A549 (cell line): ENCODE measurements around the gene PRADC1. TPM values are rescaled to one million over a fixed set of nuclear protein-coding genes. Genes with fewer than 3 reads are reported as not detected.

Experiments used
- ATAC-seq, 2 experiments: fragments of 200-7000 bp in 1 of 2; fragments of >200 bp in 1 of 2; cut with Nextera tagmentation in 1 of 2; cut with Tn5 transposase in 1 of 2; 3 replicates each; pipeline versions ENCODE4 v1.8.0 to v1.9.1; 2018 to 2020; ENCODE audit warnings: mild to moderate bottlenecking in 1 of 2, moderate library complexity in 1 of 2
- CTCF ChIA-PET: fragments of 300-600 bp; sonication (Branson Sonifier 250); formaldehyde crosslinking; extraction: SDS; loops from one replicate; lab custom pipeline; 2021; ENCODE audit warnings: antibody characterized with exemption, inconsistent platforms; lab: Yijun Ruan, JAX
- POLR2A ChIA-PET: fragments of 350-600 bp; formaldehyde crosslinking; extraction: SDS; loops from one replicate; lab custom pipeline; 2021; ENCODE audit warnings: antibody characterized with exemption, inconsistent platforms; lab: Yijun Ruan, JAX
- DNase-seq, 2 experiments: peaks; one replicate each; pipeline versions ENCODE4 v3.0.0 to v3.0.0-alpha.2; 2011 to 2016; ENCODE audit warnings: low read depth in 1 of 2, low spot score in 1 of 2
- FAIRE-seq: peaks from 2 replicates; lab custom pipeline; 2011; peaks lifted over from hg19 to GRCh38; lab: Jason Lieb, UNC
- H3K27ac ChIP-seq, 2 experiments: fragments of >200 bp; sonication (Bioruptor Twin); formaldehyde crosslinking; 3 replicates each; pipeline ENCODE4 v1.5.1; 2016 to 2017
- H3K4me1 ChIP-seq: fragments of >200 bp; sonication (Bioruptor Twin); formaldehyde crosslinking; 3 replicates; pipeline ENCODE4 v1.6.1; 2016
- H3K4me2 ChIP-seq: fragments of >200 bp; sonication (Bioruptor Twin); formaldehyde crosslinking; 3 replicates; pipeline ENCODE4 v1.6.1; 2016
- H3K4me3 ChIP-seq: fragments of >200 bp; sonication (Bioruptor Twin); formaldehyde crosslinking; 3 replicates; pipeline ENCODE4 v1.5.1; 2016
- H3K9me3 ChIP-seq: fragments of >200 bp; sonication (Bioruptor Twin); formaldehyde crosslinking; 3 replicates; pipeline ENCODE4 v1.6.1; 2016
- ATOH8 ChIP-seq: fragments of 250-450 bp; sonication (Bioruptor Pico); IDR thresholded peaks from 2 replicates; pipeline ENCODE4 v1.5.0; 2020; ENCODE audit warnings: low read depth, mild to moderate bottlenecking, moderate library complexity
- BHLHE40 ChIP-seq: IDR thresholded peaks from 2 replicates; pipeline ENCODE4 v1.6.1; 2012; ENCODE audit warnings: low read depth, low read length, inconsistent platforms
- CBX8 ChIP-seq: fragments of 200-600 bp; sonication (generic); IDR thresholded peaks from 2 replicates; pipeline ENCODE4 v1.6.1; 2016
- CEBPB ChIP-seq, 2 experiments: fragments of >200 bp in 1 of 2; sonication (Bioruptor Twin) in 1 of 2; formaldehyde crosslinking in 1 of 2; IDR thresholded peaks; 2 replicates each; pipeline ENCODE4 v1.6.1; 2012 to 2016
- CTCF ChIP-seq: fragments of >200 bp; sonication (Bioruptor Twin); formaldehyde crosslinking; IDR thresholded peaks from 3 replicates; pipeline ENCODE4 v1.5.1; 2016
- GATA3 ChIP-seq: IDR thresholded peaks from 2 replicates; pipeline ENCODE4 v1.6.1; 2012; ENCODE audit warnings: borderline replicate concordance
- HDAC2 ChIP-seq: fragments of 200-600 bp; sonication (generic); IDR thresholded peaks from 2 replicates; pipeline ENCODE4 v1.6.1; 2016
- HOXB13 ChIP-seq: fragments of 250-450 bp; sonication (Bioruptor Pico); IDR thresholded peaks from 2 replicates; pipeline ENCODE4 v1.5.0; 2020; ENCODE audit warnings: low read depth, mild to moderate bottlenecking, moderate library complexity
- HOXB5 ChIP-seq: fragments of 250-450 bp; sonication (Bioruptor Pico); IDR thresholded peaks from 2 replicates; pipeline ENCODE4 v1.5.0; 2020; ENCODE audit warnings: mild to moderate bottlenecking, moderate library complexity
- JUNB ChIP-seq: fragments of >200 bp; sonication (Bioruptor Twin); formaldehyde crosslinking; IDR thresholded peaks from 2 replicates; pipeline ENCODE4 v1.6.1; 2016
- KDM1A ChIP-seq: fragments of 200-600 bp; sonication (generic); IDR thresholded peaks from 2 replicates; pipeline ENCODE4 v1.6.1; 2016; ENCODE audit warnings: low read depth, mild to moderate bottlenecking
- MAX ChIP-seq: IDR thresholded peaks from 2 replicates; pipeline ENCODE4 v1.6.1; 2012
- MAZ ChIP-seq: fragments of 150-350 bp; IDR thresholded peaks from 2 replicates; pipeline ENCODE4 v1.6.1; 2014; ENCODE audit warnings: antibody characterized with exemption, low read depth, low read length, borderline replicate concordance
- NFE2L2 ChIP-seq: fragments of 150-350 bp; conservative IDR thresholded peaks from 2 replicates; pipeline ENCODE4 v1.6.1; 2014; ENCODE audit warnings: low read length
- NPAS2 ChIP-seq: fragments of 250-450 bp; sonication (Bioruptor Pico); IDR thresholded peaks from 2 replicates; pipeline ENCODE4 v1.8.0; 2022; ENCODE audit warnings: mild to moderate bottlenecking, moderate library complexity, borderline replicate concordance
- PHF8 ChIP-seq: fragments of 200-600 bp; sonication (generic); IDR thresholded peaks from 2 replicates; pipeline ENCODE4 v1.6.1; 2016; ENCODE audit warnings: low read depth, mild to moderate bottlenecking, antibody characterized with exemption, moderate library complexity, borderline replicate concordance
- RCOR1 ChIP-seq: fragments of 150-350 bp; IDR thresholded peaks from 2 replicates; pipeline ENCODE4 v1.6.1; 2014; ENCODE audit warnings: antibody characterized with exemption, low read length, low read depth
- REST ChIP-seq: fragments of 200-600 bp; sonication (generic); IDR thresholded peaks from 2 replicates; pipeline ENCODE4 v1.6.1; 2016; ENCODE audit warnings: antibody characterized with exemption, mild to moderate bottlenecking, moderate library complexity
- SMC3 ChIP-seq: fragments of >200 bp; sonication (Bioruptor Twin); formaldehyde crosslinking; IDR thresholded peaks from 3 replicates; pipeline ENCODE4 v1.6.1; 2018; ENCODE audit warnings: inconsistent platforms
- SREBF2 ChIP-seq: fragments of 450-650 bp; IDR thresholded peaks from 2 replicates; pipeline ENCODE4 v1.6.1; 2014; ENCODE audit warnings: mild to moderate bottlenecking, moderate library complexity
- TP53 ChIP-seq: fragments of 250-450 bp; sonication (Bioruptor Pico); IDR thresholded peaks from 2 replicates; pipeline ENCODE4 v1.5.0; 2021; ENCODE audit warnings: mild to moderate bottlenecking, moderate library complexity
- ZC3H11A ChIP-seq: fragments of 450-650 bp; IDR thresholded peaks from 2 replicates; pipeline ENCODE4 v1.6.1; 2014; ENCODE audit warnings: antibody characterized with exemption, mild to moderate bottlenecking
- ZFP36 ChIP-seq: fragments of 450-650 bp; IDR thresholded peaks from 2 replicates; pipeline ENCODE4 v1.6.1; 2014; ENCODE audit warnings: borderline replicate concordance; ENCODE audit not compliant: partially characterized antibody
- ZNF302 ChIP-seq: fragments of 250-450 bp; sonication (Bioruptor Pico); IDR thresholded peaks from 2 replicates; pipeline ENCODE4 v1.9.0; 2021; ENCODE audit warnings: inconsistent platforms, mild to moderate bottlenecking, moderate library complexity
- ZSCAN20 ChIP-seq: fragments of 250-450 bp; sonication (Bioruptor Pico); IDR thresholded peaks from 2 replicates; pipeline ENCODE4 v1.8.0; 2022; ENCODE audit warnings: mild to moderate bottlenecking, moderate library complexity
- WGBS: methylation state at CpG from one replicate; pipeline ENCODE4 v1.1.6; 2017; ENCODE audit errors: missing lambda C conversion rate; 5-methylcytosine and 5-hydroxymethylcytosine counted together
- polyA plus RNA-seq, 4 experiments: library from polyadenylated mRNA; depleted of rRNA in 3 of 4; stranded (reverse); fragments of >200 nt; fragmentation: RNase III in 1 of 4; extraction: RNeasy Plus Mini Kit Qiagen cat#74134 plus additional on column Dnase treatment in 1 of 4; gene quantifications; 2 replicates in 3 of 4; 3 replicates in 1 of 4; pipeline ENCODE4 v1.2.3, GENCODE V29; 2011 to 2017

PRADC1 gene
- polyA plus RNA-seq, 2 of the 4 experiments (the other 2 are of a cell fraction) = 11.2 to 12.1 TPM

GRCh38 chr2:73256618-73256922 is 23.5 kb upstream of the PRADC1 start:
- no peak overlapping the region for H3K4me2 ChIP-seq
- no peak overlapping the region for H3K4me3 ChIP-seq
- TF ChIP-seq JUNB = no peak
- TF ChIP-seq HDAC2 = no peak
- TF ChIP-seq NFE2L2 = no peak
- TF ChIP-seq MAX = no peak
- TF ChIP-seq REST = no peak
- TF ChIP-seq TP53 (CRISPR knock-in tag) = no peak
- no peak for TF ChIP-seq ATOH8 (CRISPR knock-in tag)
- no peak for TF ChIP-seq PHF8
- TF ChIP-seq GATA3 = no peak
- no peak for TF ChIP-seq BHLHE40
- TF ChIP-seq ZNF302 (CRISPR knock-in tag) = no peak
- TF ChIP-seq MAZ = no peak
- no peak for TF ChIP-seq SMC3
- no peak for TF ChIP-seq HOXB13
- no peak for TF ChIP-seq NPAS2 (CRISPR knock-in tag)
- TF ChIP-seq ZSCAN20 = no peak
- TF ChIP-seq HOXB5 (CRISPR knock-in tag) = no peak
- TF ChIP-seq SREBF2 = no peak
- TF ChIP-seq CEBPB (IDR thresholded peaks at IDR 0.05) = no peak
- FAIRE-seq (no peak), ATAC-seq (peak in 1 of 2 experiments; percentile 3; a peak in 3 of 6 replicates), DNase-seq (no peak)
- WGBS = 67% methylated on average over 1 of the region's 1 CpG
- no peaks in the 10 kb centered on the region for H3K4me1 ChIP-seq
- CTCF ChIA-PET = interaction anchor here (1.1 to 4.8 kb wide), 8 partner anchors 8 to 171 kb away, joined by 3 to 50 read pairs (median 8); partner anchors contain the start of gene EGR4
- no peak overlapping the region for H3K27ac ChIP-seq
- H3K9me3 ChIP-seq = no peaks in the 10 kb centered on the region
- POLR2A ChIA-PET = interaction anchor here (2.1 kb wide), 1 partner anchor 23 kb away, joined by 8 read pairs; the partner anchor contains the start of genes CCT7 and PRADC1

GRCh38 chr2:73255907-73256617 is 23.0 kb upstream of the PRADC1 start:
- ATAC-seq = peak; percentile 2 to 7; a peak in 3 of 6 replicates

More at GRCh38 chr2:73255907-73256617, 23.0 kb upstream of the PRADC1 start:
- Histone ChIP-seq H3K4me1 (no peaks in the 10 kb centered on the region), H3K4me3 (no peak overlapping the region), H3K4me2 (no peak overlapping the region), H3K27ac (no peak overlapping the region), H3K9me3 (no peaks in the 10 kb centered on the region)
- no peak for TF ChIP-seq MAX
- TF ChIP-seq TP53 (CRISPR knock-in tag) = no peak
- no peak for TF ChIP-seq BHLHE40
- TF ChIP-seq CBX8 = no peak
- no peak for TF ChIP-seq CTCF
- no peak for TF ChIP-seq ZFP36
- no peak for TF ChIP-seq RCOR1
- TF ChIP-seq SMC3 = no peak
- no peak for TF ChIP-seq ZC3H11A
- no peak for TF ChIP-seq KDM1A
- FAIRE-seq (no peak), DNase-seq (no peak)
- WGBS = 64% methylated on average over 5 of the region's 5 CpGs
- ChIA-PET POLR2A (interaction anchor here (2.1 kb wide), 1 partner anchor 23 kb away, joined by 8 read pairs; the partner anchor contains the start of genes CCT7 and PRADC1), CTCF (interaction anchor here (0.8 to 4.8 kb wide), 7 partner anchors 7 to 170 kb away, joined by 3 to 50 read pairs (median 5); partner anchors contain the start of gene EGR4)
